ENCODE measurements around the gene ADISSP. TPM values are rescaled to one million over a fixed set of nuclear protein-coding genes. Genes with fewer than 3 reads are reported as not detected.

ADISSP gene
- total RNA-seq, 1 donor from 2014 or later, result 23.5 TPM

- DNase-seq (ENCODE audit: low spot score), result no peak
- Mint-ChIP-seq H3K27ac (ENCODE audit: unreplicated experiment) (no peak overlapping the region), H3K36me3 (ENCODE audit: low read depth) (peaks cover 1% of the 10 kb centered on the region), H3K27me3 (ENCODE audit: low read depth) (peaks cover 2% of the 10 kb centered on the region), H3K4me3 (ENCODE audit: unreplicated experiment) (peak overlapping the region; percentile 44), H3K4me1 (ENCODE audit: low read depth) (peaks cover 6% of the 10 kb centered on the region), H3K9me3 (ENCODE audit: low read depth) (no peaks in the 10 kb centered on the region)
- no peak for TF ChIP-seq CTCF (IDR thresholded peaks at IDR 0.05)
Observed at GRCh38 chr20:3752386-3752759, 15.2 kb downstream of the ADISSP start.

GRCh38 chr20:3751675-3752385 lies 15.7 kb downstream of the ADISSP start:
- no peak for DNase-seq (ENCODE audit: low spot score)
- H3K4me3 Mint-ChIP-seq (ENCODE audit: unreplicated experiment), result peak overlapping the region; percentile 44
- peaks cover 2% of the 10 kb centered on the region for H3K27me3 Mint-ChIP-seq (ENCODE audit: low read depth)
- H3K9me3 Mint-ChIP-seq (ENCODE audit: low read depth), result no peaks in the 10 kb centered on the region
- no peak for TF ChIP-seq CTCF (IDR thresholded peaks at IDR 0.05)
- H3K36me3 Mint-ChIP-seq (ENCODE audit: low read depth), result no peaks in the 10 kb centered on the region
- peaks cover 4% of the 10 kb centered on the region for H3K4me1 Mint-ChIP-seq (ENCODE audit: low read depth)
- H3K27ac Mint-ChIP-seq (ENCODE audit: unreplicated experiment), result no peak overlapping the region

GRCh38 chr20:3751305-3751674 lies 16.3 kb downstream of the ADISSP start:
- no peak overlapping the region for H3K4me3 Mint-ChIP-seq (ENCODE audit: unreplicated experiment)
- TF ChIP-seq CTCF (IDR thresholded peaks at IDR 0.05), result no peak
- H3K4me1 Mint-ChIP-seq (ENCODE audit: low read depth), result peaks cover 4% of the 10 kb centered on the region
- H3K36me3 Mint-ChIP-seq (ENCODE audit: low read depth), result no peaks in the 10 kb centered on the region
- DNase-seq (ENCODE audit: low spot score), result no peak
- H3K9me3 Mint-ChIP-seq (ENCODE audit: low read depth), result no peaks in the 10 kb centered on the region
- H3K27me3 Mint-ChIP-seq (ENCODE audit: low read depth), result peaks cover 5% of the 10 kb centered on the region
- H3K27ac Mint-ChIP-seq (ENCODE audit: unreplicated experiment), result no peak overlapping the region

- Mint-ChIP-seq H3K4me1 (ENCODE audit: low read depth) (peaks cover 4% of the 10 kb centered on the region), H3K36me3 (ENCODE audit: low read depth) (no peaks in the 10 kb centered on the region), H3K27me3 (ENCODE audit: low read depth) (peaks cover 7% of the 10 kb centered on the region), H3K9me3 (ENCODE audit: low read depth) (no peaks in the 10 kb centered on the region), H3K4me3 (ENCODE audit: unreplicated experiment) (peak overlapping the region; percentile 56), H3K27ac (ENCODE audit: unreplicated experiment) (no peak overlapping the region)
- TF ChIP-seq CTCF (IDR thresholded peaks at IDR 0.05), result peak; percentile 97
- DNase-seq (ENCODE audit: low spot score), result no peak
Observed at GRCh38 chr20:3749689-3750531, 17.6 kb downstream of the ADISSP start.

GRCh38 chr20:3749087-3749688 lies 18.4 kb downstream of the ADISSP start:
- no peak overlapping the region for H3K27ac Mint-ChIP-seq (ENCODE audit: unreplicated experiment)
- DNase-seq (ENCODE audit: low spot score), result no peak
- no peaks in the 10 kb centered on the region for H3K9me3 Mint-ChIP-seq (ENCODE audit: low read depth)
- peaks cover 10% of the 10 kb centered on the region for H3K27me3 Mint-ChIP-seq (ENCODE audit: low read depth)
- peaks cover 2% of the 10 kb centered on the region for H3K36me3 Mint-ChIP-seq (ENCODE audit: low read depth)
- TF ChIP-seq CTCF (IDR thresholded peaks at IDR 0.05), result no peak
- H3K4me3 Mint-ChIP-seq (ENCODE audit: unreplicated experiment), result no peak overlapping the region
- H3K4me1 Mint-ChIP-seq (ENCODE audit: low read depth), result peaks cover 8% of the 10 kb centered on the region
